GM23338 (cell line): ENCODE measurements around the gene CYS1. TPM values are rescaled to one million over a fixed set of nuclear protein-coding genes. Genes with fewer than 3 reads are reported as not detected.

Source experiments
- ATAC-seq: fragments of 200-7000 bp; cut with Tn5 transposase; 3 replicates; pipeline ENCODE4 v1.9.1; 2020
- DNase-seq: peaks from one replicate; pipeline ENCODE4 v3.0.0-alpha.2; 2015; ENCODE audit warnings: low spot score
- H2AFZ ChIP-seq: fragments of 200-600 bp; sonication (generic); 2 replicates; pipeline ENCODE4 v1.8.0; 2016; ENCODE audit warnings: antibody characterized with exemption, mild to moderate bottlenecking, moderate library complexity
- H3F3A ChIP-seq: fragments of 200-600 bp; sonication (generic); replicated peaks from 2 replicates; pipeline ENCODE4 v1.8.0; 2017; ENCODE audit warnings: antibody characterized with exemption, mixed run types, low read depth
- H3K27ac ChIP-seq: fragments of 200-600 bp; sonication (generic); 2 replicates; pipeline ENCODE4 v1.6.1; 2016; ENCODE audit warnings: low read depth
- H3K27me3 ChIP-seq: fragments of 200-600 bp; sonication (generic); 2 replicates; pipeline ENCODE4 v1.8.0; 2016; ENCODE audit warnings: mild to moderate bottlenecking, mixed run types, moderate library complexity; ENCODE audit not compliant: insufficient read depth
- H3K36me3 ChIP-seq: fragments of 200-600 bp; sonication (generic); 2 replicates; pipeline ENCODE4 v1.8.0; 2016; ENCODE audit warnings: mild to moderate bottlenecking; ENCODE audit not compliant: insufficient read depth
- H3K4me1 ChIP-seq: fragments of 200-600 bp; sonication (generic); 2 replicates; pipeline ENCODE4 v1.8.0; 2016; ENCODE audit warnings: mild to moderate bottlenecking, moderate library complexity; ENCODE audit not compliant: insufficient read depth
- H3K4me2 ChIP-seq: fragments of 200-600 bp; sonication (generic); 2 replicates; pipeline ENCODE4 v1.7.1; 2017; ENCODE audit warnings: mixed run types
- H3K4me3 ChIP-seq: fragments of 200-600 bp; sonication (generic); 2 replicates; pipeline ENCODE4 v1.6.1; 2016; ENCODE audit warnings: mixed run types
- H3K79me2 ChIP-seq: fragments of 200-600 bp; sonication (generic); replicated peaks from 2 replicates; pipeline ENCODE4 v1.8.0; 2017; ENCODE audit warnings: mild to moderate bottlenecking; ENCODE audit not compliant: insufficient read depth
- H3K9me2 ChIP-seq: fragments of 200-600 bp; sonication (generic); 2 replicates; pipeline ENCODE4 v1.8.0; 2017; ENCODE audit not compliant: insufficient read depth
- H4K20me1 ChIP-seq: fragments of 200-600 bp; sonication (generic); replicated peaks from 2 replicates; pipeline ENCODE4 v1.8.0; 2017; ENCODE audit warnings: mild to moderate bottlenecking; ENCODE audit not compliant: insufficient read depth
- H3K27ac Mint-ChIP-seq: 2 replicates; pipeline ENCODE4 v1.8.0; 2020; ENCODE audit warnings: inconsistent platforms, mild to moderate bottlenecking, moderate library complexity, mixed read lengths
- H3K27me3 Mint-ChIP-seq: 3 replicates; pipeline ENCODE4 v1.8.0; 2022; ENCODE audit warnings: low read depth, mild to moderate bottlenecking, moderate library complexity, mixed read lengths, inconsistent platforms; ENCODE audit not compliant: insufficient read depth, poor library complexity
- H3K36me3 Mint-ChIP-seq: 3 replicates; pipeline ENCODE4 v1.8.0; 2021; ENCODE audit warnings: low read depth, mild to moderate bottlenecking, inconsistent platforms, moderate library complexity, mixed read lengths
- H3K4me1 Mint-ChIP-seq: 3 replicates; pipeline ENCODE4 v1.8.0; 2020; ENCODE audit warnings: mild to moderate bottlenecking, inconsistent platforms, mixed read lengths
- H3K4me3 Mint-ChIP-seq: 3 replicates; pipeline ENCODE4 v1.8.0; 2021; ENCODE audit warnings: moderate library complexity, mild to moderate bottlenecking, inconsistent platforms, mixed read lengths
- H3K9me3 Mint-ChIP-seq: 3 replicates; pipeline ENCODE4 v1.8.0; 2020; ENCODE audit warnings: moderate library complexity, mild to moderate bottlenecking, inconsistent platforms, mixed read lengths
- CREB1 ChIP-seq: fragments of 250-450 bp; sonication (Bioruptor Pico); IDR thresholded peaks from 2 replicates; pipeline ENCODE4 v1.5.0; 2020; ENCODE audit warnings: low read depth, mild to moderate bottlenecking, moderate library complexity
- EZH2 ChIP-seq: fragments of 200-600 bp; sonication (generic); IDR thresholded peaks from one replicate; pipeline ENCODE4 v1.8.0; 2017; ENCODE audit warnings: antibody characterized with exemption, mild to moderate bottlenecking, low read depth; ENCODE audit not compliant: unreplicated experiment
- EZH2phosphoT487 ChIP-seq: fragments of 200-600 bp; sonication (generic); IDR thresholded peaks from one replicate; pipeline ENCODE4 v1.8.1; 2018; ENCODE audit warnings: antibody characterized with exemption; ENCODE audit not compliant: unreplicated experiment
- JUNB ChIP-seq: IDR thresholded peaks from one replicate; pipeline ENCODE4 v1.6.1; 2016; ENCODE audit warnings: antibody characterized with exemption; ENCODE audit not compliant: unreplicated experiment
- NANOG ChIP-seq: IDR thresholded peaks from 2 replicates; pipeline ENCODE4 v1.6.1; 2016; ENCODE audit warnings: antibody characterized with exemption, borderline replicate concordance
- POLR2AphosphoS5 ChIP-seq: IDR thresholded peaks from 2 replicates; pipeline ENCODE4 v1.6.1; 2016; ENCODE audit warnings: antibody characterized with exemption, low read depth
- REST ChIP-seq: IDR thresholded peaks from one replicate; pipeline ENCODE4 v1.6.1; 2018; ENCODE audit warnings: antibody characterized with exemption; ENCODE audit not compliant: unreplicated experiment
- STAT1 ChIP-seq: IDR thresholded peaks from one replicate; pipeline ENCODE4 v1.6.1; 2016; ENCODE audit warnings: antibody characterized with exemption; ENCODE audit not compliant: unreplicated experiment
- ZNF114 ChIP-seq: fragments of 250-450 bp; sonication (Bioruptor Pico); IDR thresholded peaks from 2 replicates; pipeline ENCODE4 v1.5.0; 2020; ENCODE audit warnings: mild to moderate bottlenecking, moderate library complexity
- ZNF331 ChIP-seq: fragments of 250-450 bp; sonication (Bioruptor Pico); IDR thresholded peaks from 2 replicates; pipeline ENCODE4 v1.5.0; 2020; ENCODE audit warnings: low read depth, mild to moderate bottlenecking, moderate library complexity
- polyA plus RNA-seq: library from polyadenylated mRNA; unstranded; fragments of >200 nt; fragmentation: Nextera tagmentation; extraction: Ambion mirVana; gene quantifications from 2 replicates; pipeline ENCODE4 v1.2.1, GENCODE V29; 2016
- total RNA-seq: library from RNA; depleted of rRNA; stranded (reverse); fragments of >200 nt; shearing (Covaris generic); gene quantifications from 2 replicates; pipeline ENCODE4 v1.2.3, GENCODE V29; 2014
- TF ChIP-seq, protein P1 (sequence below), 2 experiments: fragments of 200-600 bp in 1 of 2; sonication (generic) in 1 of 2; conservative IDR thresholded peaks; 2 replicates each; pipeline versions ENCODE4 v1.5.1 to v1.6.1; 2016 to 2017; ENCODE audit warnings: antibody characterized with exemption in 2 of 2, low read depth in 2 of 2, mild to moderate bottlenecking in 2 of 2, moderate library complexity in 1 of 2
- TF ChIP-seq, protein P2 (sequence below): fragments of 250-450 bp; sonication (Bioruptor Pico); IDR thresholded peaks from 2 replicates; pipeline ENCODE4 v1.5.0; 2020; ENCODE audit warnings: mild to moderate bottlenecking, moderate library complexity
- TF ChIP-seq, protein P3 (sequence below): IDR thresholded peaks from 2 replicates; pipeline ENCODE4 v1.6.1; 2016; ENCODE audit warnings: antibody characterized with exemption

The CYS1 gene
- total and polyA plus RNA-seq, 2 experiments from 2014 or later: 0.31 to 0.32 TPM

DNA sequence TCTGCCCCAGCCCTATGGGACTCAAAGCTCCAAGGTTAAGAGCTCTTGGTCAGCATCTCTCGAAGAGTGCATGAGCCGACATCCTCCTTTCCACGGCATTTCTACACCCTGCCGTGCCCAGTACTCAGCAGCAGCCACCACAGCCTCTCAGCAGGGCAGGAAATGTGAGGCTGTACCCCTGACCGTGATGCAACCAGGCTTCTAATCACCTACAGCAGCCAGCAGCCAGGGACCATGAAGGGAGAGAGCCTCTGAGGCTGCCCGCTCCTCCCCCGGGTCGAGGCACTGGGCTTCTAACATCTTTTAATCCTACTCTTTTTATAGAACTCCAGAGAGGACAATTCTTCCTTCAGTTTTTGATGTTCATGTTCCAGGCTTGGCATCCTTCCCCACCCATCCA lies 6.5 kb downstream of the CYS1 start:
- Mint-ChIP-seq H3K4me3 (no peak overlapping the region; the same call in 2 of the 3 replicates), H3K27ac (no peak overlapping the region), H3K27me3 (peaks cover 13% of the 10 kb centered on the region), H3K9me3 (no peaks in the 10 kb centered on the region), H3K4me1 (peaks cover 28% of the 10 kb centered on the region), H3K36me3 (no peaks in the 10 kb centered on the region)
- H3K27ac ChIP-seq: no peak overlapping the region
- no peaks in the 10 kb centered on the region for H3K9me2 ChIP-seq
- peaks cover 3% of the 10 kb centered on the region; the same call in 1 of the 2 replicates for H3K4me1 ChIP-seq
- no peaks in the 10 kb centered on the region for H3K79me2 ChIP-seq
- DNase-seq (no peak), ATAC-seq (peak; percentile 10; the same call in 2 of the 3 replicates)
- no peak overlapping the region for H3K4me2 ChIP-seq
- H2AFZ ChIP-seq: no peak overlapping the region
- no peaks in the 10 kb centered on the region for H3K36me3 ChIP-seq
- no peak for TF ChIP-seq CREB1
- no peak for TF ChIP-seq ZNF114
- no peak for TF ChIP-seq EZH2phosphoT487
- TF ChIP-seq, protein P1, sequence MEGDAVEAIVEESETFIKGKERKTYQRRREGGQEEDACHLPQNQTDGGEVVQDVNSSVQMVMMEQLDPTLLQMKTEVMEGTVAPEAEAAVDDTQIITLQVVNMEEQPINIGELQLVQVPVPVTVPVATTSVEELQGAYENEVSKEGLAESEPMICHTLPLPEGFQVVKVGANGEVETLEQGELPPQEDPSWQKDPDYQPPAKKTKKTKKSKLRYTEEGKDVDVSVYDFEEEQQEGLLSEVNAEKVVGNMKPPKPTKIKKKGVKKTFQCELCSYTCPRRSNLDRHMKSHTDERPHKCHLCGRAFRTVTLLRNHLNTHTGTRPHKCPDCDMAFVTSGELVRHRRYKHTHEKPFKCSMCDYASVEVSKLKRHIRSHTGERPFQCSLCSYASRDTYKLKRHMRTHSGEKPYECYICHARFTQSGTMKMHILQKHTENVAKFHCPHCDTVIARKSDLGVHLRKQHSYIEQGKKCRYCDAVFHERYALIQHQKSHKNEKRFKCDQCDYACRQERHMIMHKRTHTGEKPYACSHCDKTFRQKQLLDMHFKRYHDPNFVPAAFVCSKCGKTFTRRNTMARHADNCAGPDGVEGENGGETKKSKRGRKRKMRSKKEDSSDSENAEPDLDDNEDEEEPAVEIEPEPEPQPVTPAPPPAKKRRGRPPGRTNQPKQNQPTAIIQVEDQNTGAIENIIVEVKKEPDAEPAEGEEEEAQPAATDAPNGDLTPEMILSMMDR (conservative IDR thresholded peaks at IDR 0.05; ENCODE audit: low read depth in 2 of 2): no peak
- no peak for TF ChIP-seq EZH2
- TF ChIP-seq STAT1: no peak
- TF ChIP-seq, protein P2, sequence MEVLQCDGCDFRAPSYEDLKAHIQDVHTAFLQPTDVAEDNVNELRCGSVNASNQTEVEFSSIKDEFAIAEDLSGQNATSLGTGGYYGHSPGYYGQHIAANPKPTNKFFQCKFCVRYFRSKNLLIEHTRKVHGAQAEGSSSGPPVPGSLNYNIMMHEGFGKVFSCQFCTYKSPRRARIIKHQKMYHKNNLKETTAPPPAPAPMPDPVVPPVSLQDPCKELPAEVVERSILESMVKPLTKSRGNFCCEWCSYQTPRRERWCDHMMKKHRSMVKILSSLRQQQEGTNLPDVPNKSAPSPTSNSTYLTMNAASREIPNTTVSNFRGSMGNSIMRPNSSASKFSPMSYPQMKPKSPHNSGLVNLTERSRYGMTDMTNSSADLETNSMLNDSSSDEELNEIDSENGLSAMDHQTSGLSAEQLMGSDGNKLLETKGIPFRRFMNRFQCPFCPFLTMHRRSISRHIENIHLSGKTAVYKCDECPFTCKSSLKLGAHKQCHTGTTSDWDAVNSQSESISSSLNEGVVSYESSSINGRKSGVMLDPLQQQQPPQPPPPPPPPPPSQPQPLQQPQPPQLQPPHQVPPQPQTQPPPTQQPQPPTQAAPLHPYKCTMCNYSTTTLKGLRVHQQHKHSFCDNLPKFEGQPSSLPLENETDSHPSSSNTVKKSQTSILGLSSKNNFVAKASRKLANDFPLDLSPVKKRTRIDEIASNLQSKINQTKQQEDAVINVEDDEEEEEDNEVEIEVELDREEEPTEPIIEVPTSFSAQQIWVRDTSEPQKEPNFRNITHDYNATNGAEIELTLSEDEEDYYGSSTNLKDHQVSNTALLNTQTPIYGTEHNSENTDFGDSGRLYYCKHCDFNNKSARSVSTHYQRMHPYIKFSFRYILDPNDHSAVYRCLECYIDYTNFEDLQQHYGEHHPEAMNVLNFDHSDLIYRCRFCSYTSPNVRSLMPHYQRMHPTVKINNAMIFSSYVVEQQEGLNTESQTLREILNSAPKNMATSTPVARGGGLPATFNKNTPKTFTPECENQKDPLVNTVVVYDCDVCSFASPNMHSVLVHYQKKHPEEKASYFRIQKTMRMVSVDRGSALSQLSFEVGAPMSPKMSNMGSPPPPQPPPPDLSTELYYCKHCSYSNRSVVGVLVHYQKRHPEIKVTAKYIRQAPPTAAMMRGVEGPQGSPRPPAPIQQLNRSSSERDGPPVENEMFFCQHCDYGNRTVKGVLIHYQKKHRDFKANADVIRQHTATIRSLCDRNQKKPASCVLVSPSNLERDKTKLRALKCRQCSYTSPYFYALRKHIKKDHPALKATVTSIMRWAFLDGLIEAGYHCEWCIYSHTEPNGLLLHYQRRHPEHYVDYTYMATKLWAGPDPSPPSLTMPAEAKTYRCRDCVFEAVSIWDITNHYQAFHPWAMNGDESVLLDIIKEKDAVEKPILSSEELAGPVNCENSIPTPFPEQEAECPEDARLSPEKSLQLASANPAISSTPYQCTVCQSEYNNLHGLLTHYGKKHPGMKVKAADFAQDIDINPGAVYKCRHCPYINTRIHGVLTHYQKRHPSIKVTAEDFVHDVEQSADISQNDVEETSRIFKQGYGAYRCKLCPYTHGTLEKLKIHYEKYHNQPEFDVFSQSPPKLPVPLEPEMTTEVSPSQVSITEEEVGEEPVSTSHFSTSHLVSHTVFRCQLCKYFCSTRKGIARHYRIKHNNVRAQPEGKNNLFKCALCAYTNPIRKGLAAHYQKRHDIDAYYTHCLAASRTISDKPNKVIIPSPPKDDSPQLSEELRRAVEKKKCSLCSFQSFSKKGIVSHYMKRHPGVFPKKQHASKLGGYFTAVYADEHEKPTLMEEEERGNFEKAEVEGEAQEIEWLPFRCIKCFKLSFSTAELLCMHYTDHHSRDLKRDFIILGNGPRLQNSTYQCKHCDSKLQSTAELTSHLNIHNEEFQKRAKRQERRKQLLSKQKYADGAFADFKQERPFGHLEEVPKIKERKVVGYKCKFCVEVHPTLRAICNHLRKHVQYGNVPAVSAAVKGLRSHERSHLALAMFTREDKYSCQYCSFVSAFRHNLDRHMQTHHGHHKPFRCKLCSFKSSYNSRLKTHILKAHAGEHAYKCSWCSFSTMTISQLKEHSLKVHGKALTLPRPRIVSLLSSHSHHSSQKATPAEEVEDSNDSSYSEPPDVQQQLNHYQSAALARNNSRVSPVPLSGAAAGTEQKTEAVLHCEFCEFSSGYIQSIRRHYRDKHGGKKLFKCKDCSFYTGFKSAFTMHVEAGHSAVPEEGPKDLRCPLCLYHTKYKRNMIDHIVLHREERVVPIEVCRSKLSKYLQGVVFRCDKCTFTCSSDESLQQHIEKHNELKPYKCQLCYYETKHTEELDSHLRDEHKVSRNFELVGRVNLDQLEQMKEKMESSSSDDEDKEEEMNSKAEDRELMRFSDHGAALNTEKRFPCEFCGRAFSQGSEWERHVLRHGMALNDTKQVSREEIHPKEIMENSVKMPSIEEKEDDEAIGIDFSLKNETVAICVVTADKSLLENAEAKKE (CRISPR knock-in tag): no peak
- TF ChIP-seq ZNF331 (CRISPR knock-in tag): no peak
- no peak for TF ChIP-seq JUNB
- no peak for TF ChIP-seq REST
- no peak for TF ChIP-seq NANOG
- TF ChIP-seq, protein P3, sequence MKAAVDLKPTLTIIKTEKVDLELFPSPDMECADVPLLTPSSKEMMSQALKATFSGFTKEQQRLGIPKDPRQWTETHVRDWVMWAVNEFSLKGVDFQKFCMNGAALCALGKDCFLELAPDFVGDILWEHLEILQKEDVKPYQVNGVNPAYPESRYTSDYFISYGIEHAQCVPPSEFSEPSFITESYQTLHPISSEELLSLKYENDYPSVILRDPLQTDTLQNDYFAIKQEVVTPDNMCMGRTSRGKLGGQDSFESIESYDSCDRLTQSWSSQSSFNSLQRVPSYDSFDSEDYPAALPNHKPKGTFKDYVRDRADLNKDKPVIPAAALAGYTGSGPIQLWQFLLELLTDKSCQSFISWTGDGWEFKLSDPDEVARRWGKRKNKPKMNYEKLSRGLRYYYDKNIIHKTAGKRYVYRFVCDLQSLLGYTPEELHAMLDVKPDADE: no peak
- TF ChIP-seq POLR2AphosphoS5: no peak
- peaks cover 20% of the 10 kb centered on the region for H3K27me3 ChIP-seq
- H3F3A ChIP-seq: no peaks in the 10 kb centered on the region
- no peak overlapping the region for H3K4me3 ChIP-seq
- H4K20me1 ChIP-seq: no peaks in the 10 kb centered on the region
